Heart left ventricle (tissue), 13 donors: Measurements from ENCODE around the gene UPK3B.

Source experiments
- CTCF ChIP-seq, 12 donors: fragments of 200-600 bp; sonication (generic) in 4 of 12; IDR thresholded peaks; one replicate each; pipeline versions ENCODE4 v1.5.0 to v1.8.0; 2018 to 2022; ENCODE audit warnings: antibody characterized with exemption in 12 of 12, mild to moderate bottlenecking in 5 of 12
- POLR2A ChIP-seq, 2 donors: fragments of 450-650 bp; IDR thresholded peaks; one replicate each; pipeline ENCODE4 v1.6.1; 2017; ENCODE audit warnings: antibody characterized with exemption in 2 of 2, mild to moderate bottlenecking in 2 of 2, moderate library complexity in 2 of 2
- donor health status: ischemic (EF 13 %, LVEDD 7.1; RV severe dilation, severe dysfunction).
- donor health status: DM: no; HTN: yes; CAD: no.
- donor health status: DM: no; HTN: no; CAD: no.
- donor health status: ischemic (EF 25% LVEDD 6.9; RV normal size, moderate dysfunction).
- donor health status: ischemic (EF 25% LVEDD 5.7; RV mildly dilated, moderate dysfunction).
- donor health status: ischemic (EF 35%, LVEDD 5.7; RV mildly dilated, moderate dysfunction).
- donor health status: nonischemic (EF 11% LVEDD 7.7; RV severe dilation, severe dysfunction).
- donor health status: DM: yes; HTN: yes; CAD: no.
- donor health status: PGD.
- donor health status: ischemic (EF 29% LVEDD 5.4; RV normal size, mild dysfunction).
- donor health status: nonischemic (EF 23%, LVEDD 6.1; RV moderate dilation, normal function).

GRCh38 chr7:76514926-76515771 is 4.8 kb downstream of the UPK3B start:
- TF ChIP-seq CTCF (IDR thresholded peaks at IDR 0.05) (no peak), POLR2A (IDR thresholded peaks at IDR 0.05) (no peak)
